Measurements from ENCODE around the gene GRB14. TPM values are rescaled to one million over a fixed set of nuclear protein-coding genes. Genes with fewer than 3 reads are reported as not detected.

GRB14 gene
- total RNA-seq, 4 donors from 2014 or later = 3.3 to 4.4 TPM; not detected in 2

- H3K27ac ChIP-seq = no peak overlapping the region
- no peaks in the 10 kb centered on the region for H3K9me3 ChIP-seq
- TF ChIP-seq POLR2A (IDR thresholded peaks at IDR 0.05) = no peak
- TF ChIP-seq, protein P1, sequence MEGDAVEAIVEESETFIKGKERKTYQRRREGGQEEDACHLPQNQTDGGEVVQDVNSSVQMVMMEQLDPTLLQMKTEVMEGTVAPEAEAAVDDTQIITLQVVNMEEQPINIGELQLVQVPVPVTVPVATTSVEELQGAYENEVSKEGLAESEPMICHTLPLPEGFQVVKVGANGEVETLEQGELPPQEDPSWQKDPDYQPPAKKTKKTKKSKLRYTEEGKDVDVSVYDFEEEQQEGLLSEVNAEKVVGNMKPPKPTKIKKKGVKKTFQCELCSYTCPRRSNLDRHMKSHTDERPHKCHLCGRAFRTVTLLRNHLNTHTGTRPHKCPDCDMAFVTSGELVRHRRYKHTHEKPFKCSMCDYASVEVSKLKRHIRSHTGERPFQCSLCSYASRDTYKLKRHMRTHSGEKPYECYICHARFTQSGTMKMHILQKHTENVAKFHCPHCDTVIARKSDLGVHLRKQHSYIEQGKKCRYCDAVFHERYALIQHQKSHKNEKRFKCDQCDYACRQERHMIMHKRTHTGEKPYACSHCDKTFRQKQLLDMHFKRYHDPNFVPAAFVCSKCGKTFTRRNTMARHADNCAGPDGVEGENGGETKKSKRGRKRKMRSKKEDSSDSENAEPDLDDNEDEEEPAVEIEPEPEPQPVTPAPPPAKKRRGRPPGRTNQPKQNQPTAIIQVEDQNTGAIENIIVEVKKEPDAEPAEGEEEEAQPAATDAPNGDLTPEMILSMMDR (IDR thresholded peaks at IDR 0.05) = no peak
- H3K4me3 ChIP-seq = no peak overlapping the region
- H3K4me1 ChIP-seq = peaks cover 0 to 8% of the 10 kb centered on the region in 2 donors
- no peaks in the 10 kb centered on the region for H3K36me3 ChIP-seq
- H3K27me3 ChIP-seq = no peaks in the 10 kb centered on the region
- intact Hi-C loops (cut with DNase I; ENCODE audit: low total_unique reads) = no loop called here
- DNase-seq = no peak
Measured at GRCh38 chr2:164625378-164625971, 4.2 kb upstream of the GRB14 start.

DNA sequence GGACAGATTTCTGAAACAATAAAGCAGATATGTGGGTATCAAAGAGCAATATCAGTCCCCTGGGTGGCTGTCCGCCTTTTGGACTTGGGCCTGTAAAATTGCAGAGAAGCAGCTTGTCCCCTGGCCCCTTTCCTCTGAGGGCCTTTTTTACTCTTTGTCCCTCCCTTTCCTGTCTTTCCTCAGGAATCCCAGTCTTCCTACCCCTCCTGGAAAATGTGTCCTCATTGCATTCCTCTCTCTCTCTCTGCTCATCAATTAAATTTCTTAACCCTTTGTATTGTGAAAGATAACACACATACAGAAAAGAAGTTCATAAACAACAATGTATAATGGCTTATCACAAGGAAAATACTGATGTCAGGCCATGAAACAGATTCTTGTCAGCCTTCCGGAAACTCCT, 3.0 kb upstream of the GRB14 start:
- no peaks in the 10 kb centered on the region for H3K27me3 ChIP-seq
- H3K9me3 ChIP-seq = no peaks in the 10 kb centered on the region
- peaks cover 0 to 9% of the 10 kb centered on the region in 2 donors for H3K4me1 ChIP-seq
- TF ChIP-seq POLR2A (IDR thresholded peaks at IDR 0.05) = no peak
- TF ChIP-seq, protein P1 (IDR thresholded peaks at IDR 0.05) = no peak
- no peak overlapping the region for H3K4me3 ChIP-seq
- no peak for DNase-seq
- intact Hi-C loops (cut with DNase I; ENCODE audit: low total_unique reads) = no loop called here
- H3K27ac ChIP-seq = no peak overlapping the region
- H3K36me3 ChIP-seq = no peaks in the 10 kb centered on the region

- H3K4me1 ChIP-seq = peaks cover 0 to 9% of the 10 kb centered on the region in 2 donors
- H3K27ac ChIP-seq = no peak overlapping the region
- no peak for DNase-seq
- no peak for TF ChIP-seq POLR2A (IDR thresholded peaks at IDR 0.05)
- TF ChIP-seq, protein P1 (IDR thresholded peaks at IDR 0.05) = no peak
- H3K27me3 ChIP-seq = no peaks in the 10 kb centered on the region
- H3K36me3 ChIP-seq = no peaks in the 10 kb centered on the region
- intact Hi-C loops (cut with DNase I; ENCODE audit: low total_unique reads) = no loop called here
- H3K9me3 ChIP-seq = no peaks in the 10 kb centered on the region
- H3K4me3 ChIP-seq = no peak overlapping the region
Measured at GRCh38 chr2:164622338-164623106, 1.2 kb upstream of the GRB14 start.

GRCh38 chr2:164621764-164622105, 453 bp upstream of the GRB14 start:
- H3K36me3 ChIP-seq = no peaks in the 10 kb centered on the region
- no peak for TF ChIP-seq POLR2A (IDR thresholded peaks at IDR 0.05)
- TF ChIP-seq, protein P1 (IDR thresholded peaks at IDR 0.05) = no peak
- no peak for DNase-seq
- no peak overlapping the region for H3K27ac ChIP-seq
- peak overlapping the region; percentile 22 to 54 for H3K4me3 ChIP-seq
- peaks cover 0 to 9% of the 10 kb centered on the region in 2 donors for H3K4me1 ChIP-seq
- no peaks in the 10 kb centered on the region for H3K9me3 ChIP-seq
- intact Hi-C loops (cut with DNase I; ENCODE audit: low total_unique reads) = no loop called here
- no peaks in the 10 kb centered on the region for H3K27me3 ChIP-seq

DNA sequence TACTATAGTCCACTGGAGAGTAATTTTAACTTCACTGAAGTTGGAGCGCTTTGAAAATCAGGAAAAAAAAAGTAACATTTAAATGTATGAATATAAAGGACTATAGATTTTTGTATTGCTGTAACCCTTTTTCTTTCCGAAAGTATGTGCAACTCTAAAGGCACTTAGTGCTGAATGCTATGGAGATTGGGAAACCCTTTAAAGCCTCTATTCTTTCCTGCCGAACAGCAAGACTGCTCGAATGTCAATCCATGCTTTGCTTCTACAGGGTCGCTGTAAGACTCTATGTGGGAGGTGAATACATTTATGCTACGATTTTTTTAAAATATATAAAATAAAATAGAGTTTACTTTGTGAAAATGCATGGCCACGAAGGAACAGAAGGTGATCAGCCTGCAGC, 825 bp downstream of the GRB14 start:
- H3K27ac ChIP-seq = no peak overlapping the region
- H3K4me3 ChIP-seq = peak overlapping the region; percentile 22 to 54
- no peaks in the 10 kb centered on the region for H3K9me3 ChIP-seq
- H3K27me3 ChIP-seq = no peaks in the 10 kb centered on the region
- intact Hi-C loops (cut with DNase I; ENCODE audit: low total_unique reads) = no loop called here
- no peak for DNase-seq
- H3K4me1 ChIP-seq = peaks cover 0 to 9% of the 10 kb centered on the region in 2 donors
- TF ChIP-seq, protein P1 (IDR thresholded peaks at IDR 0.05) = no peak
- no peak for TF ChIP-seq POLR2A (IDR thresholded peaks at IDR 0.05)
- no peaks in the 10 kb centered on the region for H3K36me3 ChIP-seq

Data from uterus (tissue), 4 donors.